GM19099 (cell line): ENCODE data around the gene MYMX.

Experiments
- POLR2A ChIP-seq: IDR thresholded peaks from 3 replicates; pipeline ENCODE4 v1.6.1; 2011; ENCODE audit warnings: low read depth; ENCODE audit not compliant: insufficient read length; ENCODE audit errors: extremely low read depth

MYMX gene

DNA sequence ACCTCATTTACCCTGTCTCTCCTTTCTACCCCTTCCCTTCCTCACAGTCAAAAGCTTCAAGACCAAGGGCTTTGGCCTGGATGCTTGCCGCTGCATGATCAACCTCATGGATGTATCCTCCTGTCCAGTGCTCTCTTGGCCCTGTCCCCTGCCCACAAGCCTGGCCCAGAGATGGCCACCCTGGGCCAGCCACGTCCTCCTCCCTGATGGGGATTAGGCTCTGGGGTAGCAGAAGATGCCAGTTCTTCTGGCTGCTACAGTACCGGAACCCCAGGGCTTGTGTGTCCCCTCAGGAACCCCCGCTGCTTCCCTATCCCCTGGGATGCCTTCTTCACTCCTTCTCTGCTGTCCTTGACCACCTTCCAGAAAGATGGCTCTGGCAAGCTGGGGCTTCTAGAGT, 35.8 kb upstream of the MYMX start:
- TF ChIP-seq POLR2A, result no peak

GRCh38 chr6:44182911-44183390, 33.8 kb upstream of the MYMX start:
- TF ChIP-seq POLR2A, result no peak

DNA sequence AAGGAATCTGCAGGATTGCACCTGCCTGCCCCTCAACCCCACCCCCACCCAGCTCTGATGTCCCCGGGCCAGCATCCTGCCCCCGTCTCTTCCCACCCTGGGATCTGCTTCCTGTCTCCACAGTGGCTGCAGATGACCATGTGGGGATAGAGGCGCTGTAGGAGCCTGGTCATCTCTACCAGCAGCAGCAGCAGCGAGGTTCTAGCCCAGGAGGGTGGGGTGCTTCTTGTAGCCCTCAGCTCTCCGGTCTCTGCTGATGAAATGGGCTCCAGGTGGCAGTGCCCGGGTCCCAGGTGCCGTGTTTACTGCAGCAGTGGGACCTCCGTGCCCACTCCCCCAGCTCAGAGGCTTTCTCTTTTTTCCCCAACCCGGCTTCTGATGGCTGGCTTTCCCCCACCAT, 32.9 kb upstream of the MYMX start:
- TF ChIP-seq POLR2A, result no peak

DNA sequence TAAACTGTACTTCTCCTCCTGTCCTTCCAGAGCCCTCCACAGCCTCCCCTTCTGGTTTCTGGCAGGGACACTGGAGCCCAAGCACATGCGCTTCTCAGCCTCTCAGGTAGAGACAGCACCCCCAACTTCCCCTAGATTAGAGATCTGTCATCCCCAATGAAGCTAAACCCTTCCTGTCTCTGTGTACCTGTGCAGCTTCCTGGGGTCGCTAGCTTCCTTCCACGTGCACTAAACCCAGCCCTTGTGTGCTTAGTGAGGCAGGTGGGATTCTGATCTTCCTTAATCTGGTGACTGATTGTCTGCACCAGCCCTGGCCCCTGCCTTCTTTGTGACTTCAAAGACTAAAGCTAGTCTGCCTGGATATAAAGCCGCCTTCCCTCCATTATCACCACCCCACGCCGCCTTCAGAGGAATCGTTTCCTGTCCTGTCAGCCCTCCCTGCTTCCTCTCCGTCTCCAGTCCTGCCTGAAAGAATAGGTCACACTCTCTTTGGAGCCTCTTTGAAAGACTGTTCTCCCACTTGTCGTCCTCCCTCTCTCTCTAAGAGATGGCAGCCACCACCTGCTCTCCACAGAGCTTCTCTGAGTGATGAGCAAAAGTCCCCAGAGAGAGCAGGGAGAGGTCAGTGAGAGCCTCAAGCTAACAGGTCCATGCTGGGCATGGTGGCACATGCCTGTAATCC, 30.6 kb upstream of the MYMX start:
- TF ChIP-seq POLR2A, result no peak

DNA sequence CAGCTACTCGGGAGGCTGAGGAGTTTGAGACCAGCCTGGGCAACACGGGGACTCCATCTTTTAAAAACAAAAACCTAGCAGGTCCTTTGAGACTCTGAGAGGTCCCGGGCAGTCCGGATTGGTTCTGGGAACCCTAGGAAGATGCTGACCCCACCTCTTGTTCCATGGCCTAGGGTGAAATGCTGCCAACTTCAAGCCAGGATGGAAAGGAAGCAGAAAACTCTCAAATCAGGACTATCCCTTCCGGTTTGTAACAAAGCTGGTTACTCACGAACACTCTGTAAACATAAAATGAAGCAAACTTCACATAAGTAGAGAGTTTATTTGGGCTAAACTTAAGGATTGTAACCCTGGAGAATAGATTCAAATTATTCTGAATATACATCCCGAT, 30.1 kb upstream of the MYMX start:
- no peak for TF ChIP-seq POLR2A

GRCh38 chr6:44188819-44189218, 27.9 kb upstream of the MYMX start:
- TF ChIP-seq POLR2A, result no peak

DNA sequence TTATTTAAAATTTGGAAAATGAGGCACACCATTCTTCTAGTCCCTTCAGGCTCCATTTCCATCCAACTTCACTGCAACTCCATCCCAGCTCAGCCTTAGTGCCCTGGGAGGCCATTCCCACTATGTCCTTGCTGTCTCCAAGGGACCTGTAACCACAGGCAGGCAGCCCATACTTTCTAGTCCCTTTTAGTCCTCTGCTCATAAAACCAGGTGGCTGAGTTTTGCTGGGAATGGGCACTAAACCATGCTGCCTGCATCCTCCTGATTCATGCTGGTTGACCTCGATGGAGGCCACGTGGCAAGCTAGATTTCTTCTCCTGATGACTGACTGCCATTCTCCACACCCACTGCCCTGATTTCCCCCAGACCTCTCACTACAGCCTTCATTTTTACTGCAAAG, 27.5 kb upstream of the MYMX start:
- TF ChIP-seq POLR2A, result no peak

DNA sequence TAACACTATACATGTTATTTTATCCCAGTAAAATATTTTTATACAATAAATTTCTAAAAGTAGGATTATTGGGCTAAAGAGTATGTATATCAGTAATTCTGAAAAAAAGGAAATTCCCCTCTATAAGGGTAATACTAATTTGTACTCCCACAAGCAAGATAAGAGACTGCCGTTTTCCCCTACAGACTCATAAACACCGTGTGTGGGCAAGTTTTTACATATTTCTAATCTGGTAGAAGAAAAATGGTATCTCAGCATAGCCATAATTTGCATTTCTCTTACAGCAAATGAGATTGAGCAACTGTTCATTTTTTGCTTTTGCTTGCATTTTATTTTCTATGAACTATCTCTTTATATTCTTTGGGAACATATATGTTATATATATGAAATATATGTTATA, 26.0 kb upstream of the MYMX start:
- TF ChIP-seq POLR2A, result no peak

- TF ChIP-seq POLR2A, result no peak
These were observed 24.2 kb upstream of the MYMX start for GRCh38 chr6:44192428-44193041.

GRCh38 chr6:44193307-44193910, 23.3 kb upstream of the MYMX start:
- no peak for TF ChIP-seq POLR2A

DNA sequence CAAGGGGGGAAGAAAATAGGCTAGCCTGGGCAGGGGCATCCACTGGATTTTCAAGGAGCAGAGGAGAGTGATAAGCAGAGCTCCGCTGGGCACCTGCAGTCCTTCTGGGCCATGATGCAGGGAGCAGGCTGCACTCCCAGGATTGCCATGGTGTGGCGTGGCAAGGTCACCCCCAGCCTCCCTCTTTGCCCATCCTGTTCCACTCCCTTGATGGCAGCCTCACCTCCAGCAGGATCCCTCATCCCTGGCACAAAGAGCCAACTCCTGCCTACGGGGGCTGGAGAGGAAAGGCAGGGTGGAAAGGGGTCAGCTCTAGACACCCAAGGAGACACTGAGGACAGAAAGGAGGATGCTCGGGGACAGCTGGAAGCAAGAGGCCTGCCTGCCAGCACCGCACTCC, 22.4 kb upstream of the MYMX start:
- TF ChIP-seq POLR2A, result no peak

GRCh38 chr6:44198684-44199083, 18.0 kb upstream of the MYMX start:
- TF ChIP-seq POLR2A, result no peak

GRCh38 chr6:44199883-44200282, 16.8 kb upstream of the MYMX start:
- no peak for TF ChIP-seq POLR2A

GRCh38 chr6:44201200-44201599, 15.5 kb upstream of the MYMX start:
- TF ChIP-seq POLR2A, result no peak

DNA sequence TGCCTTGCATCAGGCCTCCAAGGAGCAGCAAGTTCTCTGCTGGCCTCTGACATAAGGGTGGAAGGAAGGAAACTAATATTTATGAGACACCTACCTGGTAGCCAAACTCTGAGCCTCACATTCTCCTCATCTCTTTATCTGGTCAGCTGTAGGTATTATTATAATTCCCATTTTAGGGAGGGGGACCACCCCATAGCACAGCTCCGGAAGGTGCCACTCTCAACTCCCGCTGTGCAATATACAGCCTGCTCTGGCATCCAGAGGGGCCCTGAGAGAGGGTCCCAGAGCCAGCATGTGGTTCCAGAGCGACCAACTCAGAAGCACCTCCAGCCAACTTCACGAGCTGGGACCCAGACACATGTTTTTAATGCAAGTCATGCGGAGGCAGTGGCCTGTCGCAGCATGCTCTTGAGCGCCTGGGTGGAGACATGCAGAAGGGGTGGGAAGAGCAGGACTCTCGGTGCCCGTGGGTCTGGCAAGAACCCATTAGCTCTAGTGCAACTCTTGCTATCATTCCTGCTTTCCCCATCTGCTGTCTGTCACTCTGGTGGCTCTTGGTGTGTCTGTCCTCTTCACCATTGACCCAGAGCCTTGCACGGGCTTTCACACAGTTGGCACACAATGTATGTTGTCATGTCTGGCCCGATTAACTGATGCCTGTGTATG, 15.0 kb upstream of the MYMX start:
- no peak for TF ChIP-seq POLR2A

DNA sequence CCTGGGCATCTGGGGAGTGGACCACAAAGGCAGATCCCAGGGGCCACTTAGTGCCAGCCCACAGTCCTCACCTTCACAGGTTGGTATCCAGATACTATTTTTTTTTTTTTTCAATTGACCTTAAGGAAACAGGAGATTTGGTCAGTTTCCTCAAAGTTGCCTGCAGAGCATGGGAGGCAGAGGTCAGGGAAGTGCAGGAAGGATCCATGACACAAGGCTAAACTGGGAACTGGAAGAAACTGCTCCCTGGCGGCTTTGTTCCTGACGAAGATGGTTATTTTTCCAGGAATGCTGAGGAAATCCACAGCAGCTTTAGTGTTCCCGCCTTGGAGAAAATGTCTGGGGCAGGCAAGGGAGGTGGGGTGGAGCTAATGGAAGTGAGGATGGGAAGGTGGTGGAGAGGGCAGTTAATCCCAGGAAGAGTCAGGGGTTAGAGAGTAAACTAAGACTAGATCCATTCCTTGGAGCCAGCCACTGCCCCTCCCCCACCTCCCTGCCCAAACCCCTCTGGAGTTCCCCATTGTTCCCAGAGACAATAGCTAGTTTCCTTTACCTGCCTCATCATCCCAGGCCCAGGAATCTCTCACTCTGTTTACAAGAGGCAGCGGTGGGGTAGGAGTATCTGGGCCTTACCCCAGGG, 14.3 kb upstream of the MYMX start:
- no peak for TF ChIP-seq POLR2A
